HG03066 (cell line): ENCODE data around the gene ARPC2.

Experiments used
- ATAC-seq: cut with Tn5 transposase; IDR thresholded peaks from one replicate; pipeline ENCODE4 v1.9.1; 2021; ENCODE audit warnings: low read depth; ENCODE audit not compliant: unreplicated experiment

Gene ARPC2

GRCh38 chr2:218285604-218286003 lies 68.6 kb downstream of the ARPC2 start:
- ATAC-seq = no peak

DNA sequence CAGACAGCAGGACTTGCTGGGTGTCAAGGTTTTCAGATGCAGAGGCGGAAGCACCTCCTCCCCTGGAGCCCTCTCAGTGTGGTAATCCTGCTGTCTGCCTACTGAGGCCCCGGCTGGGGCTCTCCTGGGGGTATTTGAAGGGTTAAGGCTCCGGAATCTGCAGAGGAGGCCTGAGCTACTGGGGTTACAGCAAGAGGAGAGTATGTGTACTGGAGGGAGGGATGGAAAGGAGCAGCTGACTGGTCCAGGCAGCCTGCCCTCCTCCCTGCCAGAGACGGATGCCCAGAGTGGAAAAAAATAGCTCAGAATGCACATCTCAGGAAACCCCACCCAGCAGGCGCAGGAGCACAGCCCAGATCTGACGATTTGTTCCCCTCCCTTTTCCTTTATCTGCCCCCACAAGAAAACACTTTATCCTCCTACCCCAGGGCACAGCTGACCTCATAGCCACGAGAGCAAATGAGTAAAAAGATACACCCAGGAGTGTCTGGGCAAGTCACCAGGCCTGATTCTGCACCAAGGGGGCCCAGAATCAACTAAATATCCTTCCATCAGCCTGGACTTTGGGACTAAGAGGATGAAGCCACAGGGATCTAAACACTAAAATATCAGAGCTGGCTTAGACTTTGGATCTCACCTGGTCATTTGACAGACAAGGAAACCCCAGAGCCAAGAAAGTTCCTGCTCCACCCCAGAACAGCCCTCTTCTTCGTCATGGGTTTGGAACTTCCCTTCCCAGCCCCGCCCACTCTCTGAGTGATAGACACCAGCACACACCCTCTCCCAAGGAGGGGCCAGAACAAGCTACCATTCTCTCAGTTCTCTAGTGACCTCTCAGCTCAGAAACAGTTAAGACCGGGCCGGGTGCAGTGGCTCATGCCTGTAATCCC lies 69.8 kb downstream of the ARPC2 start:
- ATAC-seq = peak; percentile 55

GRCh38 chr2:218289639-218290315 lies 72.8 kb downstream of the ARPC2 start:
- ATAC-seq = no peak

DNA sequence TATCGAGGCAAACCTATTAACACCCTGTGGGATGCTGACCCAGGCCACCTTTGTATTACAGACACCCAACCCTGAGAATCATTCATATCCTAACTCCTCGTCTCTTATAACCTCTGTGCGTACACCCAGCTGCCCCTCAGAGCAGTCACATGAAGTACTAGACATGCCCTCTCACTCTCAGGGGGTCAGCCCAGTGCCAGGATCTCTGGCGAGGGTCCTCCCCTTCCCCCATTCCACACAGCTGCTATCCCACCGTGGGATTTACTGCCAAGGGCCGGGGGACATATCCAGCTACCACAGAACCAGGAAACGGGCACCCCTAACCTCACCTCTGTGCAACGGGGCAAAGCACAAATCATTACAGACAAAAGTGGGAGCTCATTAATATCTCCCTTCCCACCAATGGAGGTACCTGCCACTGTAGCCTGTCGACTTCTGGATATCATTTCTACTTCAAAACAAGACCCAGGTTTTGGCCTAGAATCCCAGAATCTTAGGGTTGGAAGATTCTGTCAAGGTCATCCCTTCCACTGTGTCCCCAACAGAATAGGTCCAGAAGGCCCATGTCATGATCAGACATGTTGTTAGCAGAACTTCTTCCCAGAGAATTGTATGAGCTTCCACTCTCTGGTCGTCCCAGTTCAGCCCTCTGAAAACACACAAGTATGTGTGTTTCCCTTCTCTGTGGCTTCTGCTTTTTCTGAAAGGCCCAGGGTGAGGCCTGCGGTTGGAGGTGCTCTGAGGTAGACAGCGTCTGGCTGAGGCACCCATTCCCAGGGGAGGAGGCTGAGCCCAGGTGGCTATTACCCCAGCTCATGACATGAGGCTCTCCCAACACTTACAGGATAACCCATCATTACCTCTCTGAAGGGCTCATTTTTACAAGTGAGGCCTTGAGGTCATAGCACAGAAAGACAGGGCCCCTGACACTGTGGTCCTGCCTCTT lies 73.6 kb downstream of the ARPC2 start:
- ATAC-seq = peak; percentile 51

DNA sequence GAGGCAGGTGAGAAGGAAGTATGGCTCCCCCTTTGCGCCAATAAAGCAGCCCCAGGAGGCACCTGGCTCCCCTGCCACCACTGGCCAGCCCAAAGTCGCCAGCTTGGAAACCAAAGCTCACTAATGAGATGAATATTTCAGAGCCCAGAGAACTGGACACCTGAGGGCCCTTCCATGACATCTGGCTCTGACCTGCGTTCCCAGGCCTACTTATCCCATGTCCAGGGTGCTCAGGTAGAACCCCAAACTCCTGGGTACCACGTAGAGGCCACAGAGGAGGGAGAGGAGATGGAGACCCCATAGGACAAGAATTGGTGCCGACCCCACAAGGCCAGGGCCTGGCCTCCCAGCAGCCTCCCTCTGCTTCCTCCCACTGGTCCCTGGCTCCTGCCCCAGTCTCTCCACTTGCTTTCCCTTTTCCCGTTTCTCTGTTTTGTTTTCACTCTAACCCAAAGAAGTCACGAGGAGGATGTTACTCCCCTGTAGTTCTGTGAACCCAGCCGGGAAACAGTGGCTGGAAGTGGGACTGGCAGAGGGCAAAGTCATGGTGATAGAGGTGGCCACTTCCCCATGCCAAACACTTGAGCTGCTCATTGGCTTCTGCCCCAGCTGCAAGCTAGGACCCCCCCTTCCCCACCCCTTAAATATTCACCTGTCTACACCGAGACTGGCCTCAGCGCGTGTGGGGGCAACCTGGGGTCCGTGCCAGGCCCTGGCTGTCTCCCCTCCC lies 74.5 kb downstream of the ARPC2 start:
- no peak for ATAC-seq

DNA sequence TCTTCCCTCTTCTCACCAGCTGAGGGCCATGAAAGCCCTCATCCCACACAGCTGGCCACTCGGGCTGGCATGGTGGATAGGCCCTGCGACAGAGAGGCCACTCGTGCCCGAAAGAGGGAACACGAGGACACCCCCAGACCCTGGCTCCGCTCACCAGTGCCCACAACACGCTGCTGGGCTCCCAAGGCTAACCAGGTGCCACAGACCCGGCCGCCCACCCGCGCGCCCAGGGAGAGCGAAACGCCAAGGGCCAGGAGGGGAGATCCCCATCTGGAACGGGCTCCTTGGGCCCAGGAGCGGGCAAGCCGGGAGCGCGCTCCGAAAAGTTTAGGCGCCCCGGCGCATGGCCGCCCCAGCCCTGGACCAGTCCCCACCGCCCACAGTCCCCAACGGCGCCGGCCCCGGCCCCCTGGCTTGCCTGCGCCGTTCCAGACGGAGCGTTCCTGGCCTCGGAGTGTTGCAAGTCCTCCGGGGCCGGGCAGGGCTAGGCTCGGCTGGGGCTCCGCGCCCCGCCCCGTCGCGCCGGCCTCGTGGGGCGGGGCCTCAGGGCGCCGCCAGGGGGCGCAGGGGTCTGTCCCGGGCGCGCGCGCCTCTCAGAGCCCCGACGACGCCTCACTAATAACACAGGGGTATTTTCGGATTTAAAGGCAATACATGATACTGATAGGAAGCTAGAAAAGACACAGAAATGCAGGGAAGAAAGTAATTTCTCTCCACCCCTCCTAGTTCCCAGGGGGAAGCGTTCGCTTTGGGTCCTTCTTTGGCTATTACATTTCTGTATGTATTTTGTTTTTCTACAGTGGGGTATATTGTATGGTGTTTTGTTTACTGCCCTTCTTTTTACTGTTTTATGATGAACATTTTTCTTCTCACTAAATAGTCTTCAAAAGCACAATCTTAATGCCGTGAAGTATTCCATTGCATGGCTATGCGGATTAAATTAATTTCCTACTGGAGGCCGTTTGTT lies 75.3 kb downstream of the ARPC2 start, which contains the start of gene TMBIM1:
TSS of gene TMBIM1 (minus strand) at position 456 of the 967 bp plus-strand sequence. CDS start 10,362 bp downstream, outside the sequence.
- peak; percentile 61 for ATAC-seq

DNA sequence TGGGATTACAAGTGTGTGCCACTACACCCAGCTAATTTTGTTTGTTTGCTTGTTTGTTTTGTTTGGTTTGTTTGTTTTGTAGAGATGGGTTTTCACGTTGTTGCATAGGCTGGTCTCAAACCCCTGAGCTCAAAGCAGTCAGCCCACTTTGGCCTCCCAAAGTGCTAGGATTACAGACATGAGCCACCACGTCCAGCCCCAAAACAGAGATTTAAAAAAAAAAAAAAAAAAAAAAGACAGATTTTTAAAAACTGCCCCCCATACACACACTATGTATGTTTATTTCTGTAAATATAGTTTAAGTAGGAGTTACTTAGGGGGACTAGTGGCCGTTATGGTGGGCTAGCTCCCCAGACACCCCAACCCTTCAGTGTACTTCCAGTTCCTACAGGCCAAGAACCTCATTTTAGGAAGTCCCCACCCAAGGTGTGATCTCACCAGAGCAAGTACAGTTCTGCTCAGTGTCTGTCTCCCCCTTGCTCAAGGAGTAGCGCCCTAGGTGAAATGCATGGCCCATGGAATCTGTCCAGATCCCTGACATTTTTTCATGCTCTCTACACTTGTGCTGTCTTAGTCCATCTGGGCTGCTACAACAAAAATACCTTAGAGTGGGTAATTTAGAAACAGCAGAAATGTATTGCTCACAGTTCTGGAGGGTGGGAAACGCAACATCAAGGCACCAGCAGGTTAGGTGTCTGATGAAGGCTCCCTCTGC lies 76.9 kb downstream of the ARPC2 start:
- no peak for ATAC-seq

DNA sequence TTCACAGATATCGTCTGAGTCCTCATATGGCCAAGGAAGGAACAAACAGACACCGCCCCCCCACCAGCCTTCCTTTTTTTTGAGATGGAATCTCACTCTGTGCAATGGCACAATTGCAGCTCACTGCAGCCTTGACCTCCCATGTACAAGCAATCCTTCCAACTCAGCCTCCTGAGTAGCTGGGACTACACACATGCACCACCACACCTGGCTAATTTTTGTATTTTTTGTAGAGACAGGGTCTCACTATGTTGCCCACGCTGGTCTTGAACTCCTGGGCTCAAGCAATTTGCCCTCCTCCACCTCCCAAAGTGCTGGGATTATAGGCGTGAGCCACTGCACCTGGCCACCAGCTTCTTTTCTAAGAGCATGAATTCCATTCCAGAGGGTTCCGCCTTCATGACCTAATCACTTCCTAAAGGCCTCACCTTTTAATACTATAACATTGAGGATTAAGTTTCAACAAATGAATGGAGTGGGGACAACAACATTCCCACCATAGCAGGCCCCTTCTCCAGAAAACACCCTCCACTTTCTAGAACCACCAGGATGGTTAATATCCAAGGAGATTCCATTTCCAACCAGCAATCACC lies 77.5 kb downstream of the ARPC2 start:
- no peak for ATAC-seq

DNA sequence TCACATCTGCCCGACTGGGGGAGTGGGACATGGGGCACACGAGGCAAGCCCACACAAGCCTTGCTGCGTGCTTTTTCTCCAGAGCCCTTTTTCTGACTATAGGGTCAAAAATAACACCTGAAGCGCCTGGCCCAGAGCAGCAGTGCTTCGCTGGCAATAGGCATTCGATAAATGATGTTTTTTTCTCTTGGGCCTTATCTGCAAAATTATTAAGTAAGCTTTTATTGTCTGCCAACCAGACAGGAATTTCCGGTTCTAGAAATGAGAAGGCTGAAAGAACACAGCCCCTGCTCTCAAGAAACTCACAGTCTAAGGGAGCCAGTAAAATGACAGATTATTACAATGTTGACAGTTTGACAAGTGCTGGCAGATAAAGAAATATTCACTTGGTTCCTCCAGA lies 78.0 kb downstream of the ARPC2 start:
- no peak for ATAC-seq

DNA sequence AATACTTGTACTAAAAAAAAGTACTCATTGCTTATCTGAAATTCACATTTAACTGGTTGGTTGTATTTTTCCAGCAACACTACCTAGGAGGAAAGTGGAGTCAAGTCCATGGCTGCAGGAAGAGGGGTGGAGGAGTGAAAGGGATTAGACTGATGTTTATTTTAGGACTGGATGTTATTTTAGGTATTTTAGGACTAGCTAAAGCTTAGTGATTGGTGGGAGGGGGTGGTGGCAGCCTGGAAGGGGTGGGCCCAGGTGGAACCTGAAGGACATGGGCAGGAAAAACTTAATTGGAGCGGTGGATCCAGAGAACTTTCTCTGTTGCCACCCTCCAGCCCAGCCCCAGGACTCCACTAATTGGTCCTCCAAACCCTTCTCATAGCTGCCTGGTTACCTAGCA lies 79.2 kb downstream of the ARPC2 start:
- ATAC-seq = no peak

DNA sequence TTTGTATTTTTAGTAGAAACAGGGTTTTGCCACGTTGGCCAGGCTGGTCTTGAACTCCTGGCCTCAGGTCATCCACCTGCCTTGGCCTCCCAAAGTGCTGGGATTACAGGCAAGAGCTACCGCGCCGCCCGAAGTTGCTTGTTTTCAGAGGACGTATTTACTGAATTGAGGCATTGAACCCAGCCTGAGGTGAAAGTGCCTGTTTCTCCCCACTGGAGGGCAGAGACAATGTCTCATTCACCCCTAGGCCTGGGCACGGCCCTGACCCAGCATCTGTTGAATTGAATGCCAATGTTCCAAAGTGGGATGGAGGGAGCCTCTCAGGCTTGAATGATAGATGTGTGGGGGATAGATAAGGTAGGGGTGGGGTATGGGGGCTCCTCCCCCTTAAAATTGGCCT lies 79.9 kb downstream of the ARPC2 start:
- no peak for ATAC-seq

GRCh38 chr2:218298314-218298875 lies 81.4 kb downstream of the ARPC2 start:
- ATAC-seq = no peak

- ATAC-seq = no peak
Observed at GRCh38 chr2:218300141-218300540, 83.2 kb downstream of the ARPC2 start.

GRCh38 chr2:218301176-218301819 lies 84.3 kb downstream of the ARPC2 start:
- ATAC-seq = peak; percentile 60
